ENCODE results near the gene AOPEP.
"Not testable (repeated sequence)": the region's sequence is repeated elsewhere in the genome, so short reads cannot be mapped to it uniquely, and the experiment has no call there.

Gene AOPEP

GRCh38 chr9:94921656-94922055, 195.2 kb downstream of the AOPEP start:
- DNase-seq, result no peak

- no peak for DNase-seq
These were observed 195.7 kb downstream of the AOPEP start for GRCh38 chr9:94922098-94922607.

GRCh38 chr9:94922691-94923107, 196.2 kb downstream of the AOPEP start:
- no peak for DNase-seq

- no peak for DNase-seq
These were observed 197.0 kb downstream of the AOPEP start for GRCh38 chr9:94923326-94924089.

- DNase-seq, result no peak
These were observed 199.4 kb downstream of the AOPEP start for GRCh38 chr9:94925751-94926430.

GRCh38 chr9:94926431-94926800, 199.9 kb downstream of the AOPEP start:
- no peak for DNase-seq

- no peak for DNase-seq
These were observed 200.7 kb downstream of the AOPEP start for GRCh38 chr9:94927048-94927761.

- no peak for DNase-seq
These were observed 201.5 kb downstream of the AOPEP start for GRCh38 chr9:94927762-94928670.

GRCh38 chr9:94928691-94929368, 202.3 kb downstream of the AOPEP start:
- no peak for DNase-seq

GRCh38 chr9:94929369-94929756, 202.9 kb downstream of the AOPEP start:
- no peak for DNase-seq

GRCh38 chr9:94931036-94931633, 204.6 kb downstream of the AOPEP start:
- DNase-seq, result no peak

- no peak for DNase-seq
These were observed 205.2 kb downstream of the AOPEP start for GRCh38 chr9:94931740-94932139.

- DNase-seq, result no peak
These were observed 206.4 kb downstream of the AOPEP start for GRCh38 chr9:94932652-94933510.

GRCh38 chr9:94933511-94933828, 207.0 kb downstream of the AOPEP start:
- DNase-seq, result no peak

GRCh38 chr9:94934816-94935328, 208.4 kb downstream of the AOPEP start:
- no peak for DNase-seq

GRCh38 chr9:94935396-94935795, 208.9 kb downstream of the AOPEP start:
- DNase-seq, result no peak

- DNase-seq, result no peak
These were observed 209.9 kb downstream of the AOPEP start for GRCh38 chr9:94936419-94936818.

GRCh38 chr9:94937214-94937903, 210.9 kb downstream of the AOPEP start:
- DNase-seq, result no peak

- no peak for DNase-seq
These were observed 211.9 kb downstream of the AOPEP start for GRCh38 chr9:94938384-94938783.

GRCh38 chr9:94940296-94940695, 213.8 kb downstream of the AOPEP start:
- DNase-seq, result not testable (repeated sequence)
